Peyer's patch (tissue), 4 donors: Measurements from ENCODE around the gene INTS6. TPM values are rescaled to one million over a fixed set of nuclear protein-coding genes. Genes with fewer than 3 reads are reported as not detected.

ENCODE experiments used
- DNase-seq, 3 donors: peaks; one replicate each; pipeline ENCODE4 v3.0.0-alpha.2; 2017 to 2019
- H3K27ac ChIP-seq, 4 donors: fragments of 200-600 bp; sonication (generic); one replicate each; pipeline ENCODE4 v1.5.1; 2016 to 2019
- H3K27me3 ChIP-seq, 2 donors: fragments of 200-600 bp; sonication (generic); one replicate each; pipeline ENCODE4 v1.5.1; 2019
- H3K36me3 ChIP-seq, 3 donors: fragments of 200-600 bp; sonication (generic); one replicate each; pipeline ENCODE4 v1.5.1; 2016 to 2019
- H3K4me1 ChIP-seq, 4 donors: fragments of 200-600 bp; sonication (generic); one replicate each; pipeline ENCODE4 v1.5.1; 2016 to 2019
- H3K4me3 ChIP-seq, 4 donors: fragments of 200-600 bp; sonication (generic); 1 replicate in 3 of 4; 2 replicates in 1 of 4; pipeline ENCODE4 v1.5.1; 2016 to 2019; ENCODE audit warnings: mild to moderate bottlenecking in 1 of 4
- H3K9me3 ChIP-seq, 4 donors: fragments of 200-600 bp; sonication (generic); one replicate each; pipeline ENCODE4 v1.5.1; 2016 to 2019; ENCODE audit warnings: mild to moderate bottlenecking in 1 of 4
- POLR2A ChIP-seq, 2 donors: fragments of 450-650 bp; IDR thresholded peaks; one replicate each; pipeline ENCODE4 v1.5.1; 2017; ENCODE audit warnings: antibody characterized with exemption in 2 of 2, mild to moderate bottlenecking in 2 of 2, moderate library complexity in 2 of 2
- total RNA-seq, 4 donors: library from RNA; depleted of rRNA; stranded (reverse); fragments of >200 nt; gene quantifications; one replicate each; pipeline ENCODE4 v1.1.0, GENCODE V29; 2016
- TF ChIP-seq, protein P1 (sequence below), 6 experiments: fragments of 450-650 bp in 4 of 6; fragments of 200-600 bp in 2 of 6; sonication (generic) in 1 of 6; IDR thresholded peaks; one replicate each; pipeline ENCODE4 v1.5.1; 2017 to 2019; ENCODE audit warnings: antibody characterized with exemption in 6 of 6, mild to moderate bottlenecking in 3 of 6, moderate library complexity in 1 of 6

Gene INTS6
- total RNA-seq, 4 donors from 2014 or later, result 28.9 to 46.4 (median 33.5) TPM

DNA sequence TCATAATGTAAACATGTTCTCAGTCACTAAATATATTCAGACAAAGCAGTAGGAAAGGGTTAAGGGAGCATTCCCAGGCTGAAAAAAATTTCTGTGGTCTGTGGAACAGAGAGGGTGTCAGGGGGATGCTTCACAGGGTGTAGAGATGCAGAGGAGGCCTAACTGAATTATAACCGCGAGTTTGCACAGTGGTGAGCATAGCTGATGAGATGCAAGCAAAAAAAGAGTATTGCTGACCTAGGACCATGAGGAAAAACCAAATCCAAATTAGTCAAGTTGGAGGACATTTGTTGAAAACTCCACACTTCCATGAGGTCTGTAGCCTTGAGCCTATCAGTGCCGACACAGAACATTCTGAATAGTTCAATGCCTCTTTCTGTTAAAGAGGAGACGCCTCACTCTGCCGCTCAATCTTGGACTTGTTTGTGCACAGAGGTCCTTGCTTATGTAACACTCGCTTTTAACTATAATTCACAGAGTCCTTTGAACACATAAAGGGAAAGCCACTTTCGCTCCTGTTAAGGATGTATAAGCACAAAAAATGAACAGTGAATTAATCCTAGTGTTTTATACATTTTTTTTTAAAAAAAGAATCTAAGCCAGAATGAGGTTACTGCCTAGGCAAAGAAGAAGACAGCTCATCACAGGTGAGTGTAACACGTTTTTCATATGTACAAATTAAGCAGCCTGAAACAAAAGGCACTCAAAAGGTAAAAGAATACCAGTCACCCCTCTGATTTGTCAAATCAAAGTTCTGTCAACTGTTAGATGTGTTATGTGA is 25.8 kb upstream of the INTS6 start:
- TF ChIP-seq POLR2A (IDR thresholded peaks at IDR 0.05), result no peak
- TF ChIP-seq, protein P1, sequence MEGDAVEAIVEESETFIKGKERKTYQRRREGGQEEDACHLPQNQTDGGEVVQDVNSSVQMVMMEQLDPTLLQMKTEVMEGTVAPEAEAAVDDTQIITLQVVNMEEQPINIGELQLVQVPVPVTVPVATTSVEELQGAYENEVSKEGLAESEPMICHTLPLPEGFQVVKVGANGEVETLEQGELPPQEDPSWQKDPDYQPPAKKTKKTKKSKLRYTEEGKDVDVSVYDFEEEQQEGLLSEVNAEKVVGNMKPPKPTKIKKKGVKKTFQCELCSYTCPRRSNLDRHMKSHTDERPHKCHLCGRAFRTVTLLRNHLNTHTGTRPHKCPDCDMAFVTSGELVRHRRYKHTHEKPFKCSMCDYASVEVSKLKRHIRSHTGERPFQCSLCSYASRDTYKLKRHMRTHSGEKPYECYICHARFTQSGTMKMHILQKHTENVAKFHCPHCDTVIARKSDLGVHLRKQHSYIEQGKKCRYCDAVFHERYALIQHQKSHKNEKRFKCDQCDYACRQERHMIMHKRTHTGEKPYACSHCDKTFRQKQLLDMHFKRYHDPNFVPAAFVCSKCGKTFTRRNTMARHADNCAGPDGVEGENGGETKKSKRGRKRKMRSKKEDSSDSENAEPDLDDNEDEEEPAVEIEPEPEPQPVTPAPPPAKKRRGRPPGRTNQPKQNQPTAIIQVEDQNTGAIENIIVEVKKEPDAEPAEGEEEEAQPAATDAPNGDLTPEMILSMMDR (IDR thresholded peaks at IDR 0.05), result no peak
- Histone ChIP-seq H3K4me1 (no peaks in the 10 kb centered on the region), H3K4me3 (no peak overlapping the region), H3K27ac (no peak overlapping the region), H3K36me3 (no peaks in the 10 kb centered on the region), H3K9me3 (no peaks in the 10 kb centered on the region), H3K27me3 (no peaks in the 10 kb centered on the region)
- DNase-seq, result no peak

DNA sequence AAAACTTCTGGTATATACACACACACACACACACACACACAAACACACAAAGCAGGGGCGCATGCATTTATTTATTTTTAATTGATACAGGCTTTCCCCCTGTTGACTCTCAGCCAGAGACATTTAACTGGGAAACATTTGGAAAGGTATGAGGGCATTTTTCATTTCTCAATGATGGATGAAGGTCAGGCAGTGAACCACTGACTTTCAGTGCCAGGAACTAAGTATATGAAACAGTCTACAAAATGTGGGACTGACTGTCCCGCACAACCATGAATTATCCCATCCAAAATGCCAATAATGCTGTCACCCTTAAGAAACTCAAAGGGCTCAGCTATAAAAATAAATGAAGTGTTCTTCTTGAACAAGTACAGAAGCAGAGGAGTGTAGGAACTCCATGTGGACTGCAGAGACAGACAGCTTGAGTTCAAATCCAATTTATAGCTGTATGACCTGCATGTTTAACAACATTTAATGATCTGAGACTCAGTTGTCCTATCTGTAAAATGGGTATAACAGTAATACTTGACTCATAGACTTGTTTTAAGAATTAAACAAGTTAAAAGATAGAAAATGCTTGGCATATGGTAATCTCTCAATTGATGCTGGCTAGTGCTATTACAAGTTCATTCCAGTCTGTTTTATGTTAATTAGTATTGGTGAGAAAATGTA is 25.0 kb upstream of the INTS6 start:
- Histone ChIP-seq H3K27ac (no peak overlapping the region), H3K4me3 (no peak overlapping the region), H3K4me1 (no peaks in the 10 kb centered on the region), H3K9me3 (no peaks in the 10 kb centered on the region), H3K27me3 (no peaks in the 10 kb centered on the region), H3K36me3 (no peaks in the 10 kb centered on the region)
- no peak for DNase-seq
- TF ChIP-seq POLR2A (IDR thresholded peaks at IDR 0.05), result no peak
- TF ChIP-seq, protein P1 (IDR thresholded peaks at IDR 0.05), result no peak

DNA sequence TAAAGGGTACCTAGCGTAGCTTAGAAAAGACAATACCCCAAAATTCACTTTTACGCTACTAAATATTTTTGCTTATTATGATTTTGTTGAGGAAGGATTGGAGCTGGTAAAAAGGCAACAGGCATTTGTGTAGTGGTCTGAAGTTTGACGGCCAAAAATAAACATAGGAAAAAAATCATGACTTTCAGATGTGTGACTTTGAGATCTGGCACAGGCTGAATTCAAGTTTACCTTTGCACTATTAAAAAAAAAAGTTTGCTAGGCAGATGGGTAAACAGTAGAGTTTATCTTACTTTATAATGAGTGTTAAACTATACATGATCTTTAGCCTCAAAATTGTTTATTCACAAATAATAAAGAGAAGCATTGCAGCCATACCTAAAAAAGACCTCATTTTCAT is 24.3 kb upstream of the INTS6 start:
- H3K36me3 ChIP-seq, result no peaks in the 10 kb centered on the region
- DNase-seq, result no peak
- no peaks in the 10 kb centered on the region for H3K4me1 ChIP-seq
- H3K9me3 ChIP-seq, result no peaks in the 10 kb centered on the region
- no peak overlapping the region for H3K27ac ChIP-seq
- H3K27me3 ChIP-seq, result no peaks in the 10 kb centered on the region
- H3K4me3 ChIP-seq, result no peak overlapping the region
- TF ChIP-seq POLR2A (IDR thresholded peaks at IDR 0.05), result no peak
- TF ChIP-seq, protein P1 (IDR thresholded peaks at IDR 0.05), result no peak

DNA sequence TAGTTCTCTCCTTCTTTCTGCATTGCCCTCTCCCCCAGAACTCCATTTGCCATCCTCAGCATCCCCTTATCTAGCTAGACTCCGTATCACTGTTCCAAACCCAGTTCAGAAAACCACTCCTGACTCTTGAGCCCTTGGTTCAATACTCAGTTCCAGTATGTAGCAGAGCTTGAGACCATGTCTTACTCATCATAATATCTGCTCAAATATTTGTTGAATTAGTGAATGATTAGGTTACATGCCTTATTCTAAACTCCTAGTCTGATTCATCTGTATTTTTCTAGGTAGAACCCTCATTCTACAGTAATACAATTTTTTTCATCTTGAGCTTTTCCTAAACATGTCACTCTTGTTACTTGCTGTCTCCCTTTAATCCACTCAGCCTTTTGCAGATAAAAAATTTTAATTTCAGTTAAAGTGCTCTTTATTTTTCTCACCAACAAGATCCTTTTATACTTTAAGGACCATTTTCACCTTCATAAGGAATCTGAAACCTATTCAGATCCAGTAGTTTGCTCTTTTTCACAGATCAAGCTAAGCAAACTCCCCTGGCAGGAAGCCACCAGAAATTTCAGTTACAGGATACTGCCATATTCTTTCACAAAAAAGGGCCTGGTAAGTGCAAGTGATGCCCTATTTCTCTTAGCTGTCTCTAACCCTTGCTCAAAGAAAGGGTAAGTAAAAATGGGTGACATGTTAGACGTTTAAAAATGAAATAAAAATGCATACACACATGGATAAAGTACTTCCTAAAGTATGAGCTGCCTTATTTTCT is 23.1 kb upstream of the INTS6 start:
- Histone ChIP-seq H3K4me1 (no peaks in the 10 kb centered on the region), H3K4me3 (no peak overlapping the region), H3K36me3 (no peaks in the 10 kb centered on the region), H3K27me3 (no peaks in the 10 kb centered on the region), H3K27ac (no peak overlapping the region), H3K9me3 (no peaks in the 10 kb centered on the region)
- DNase-seq, result no peak
- no peak for TF ChIP-seq POLR2A (IDR thresholded peaks at IDR 0.05)
- TF ChIP-seq, protein P1 (IDR thresholded peaks at IDR 0.05), result no peak

DNA sequence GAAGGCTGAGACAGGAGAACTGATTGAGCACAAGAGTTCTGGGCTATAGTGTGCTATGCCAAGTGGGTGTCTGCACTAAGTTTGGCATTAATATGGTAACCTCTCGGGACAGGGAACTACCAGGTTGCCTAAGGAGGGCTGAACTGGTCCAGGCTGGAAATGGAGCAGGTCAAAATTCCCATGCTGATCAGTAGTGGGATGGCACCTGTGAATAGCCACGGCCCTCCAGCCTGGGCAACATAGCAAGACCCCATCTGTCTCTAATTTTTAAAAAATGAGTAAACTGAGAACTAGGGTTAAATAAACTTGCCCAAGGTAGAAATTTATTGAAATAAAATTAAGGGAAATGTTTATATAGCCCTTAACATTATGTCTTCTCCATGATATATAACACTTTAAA is 17.0 kb upstream of the INTS6 start:
- Histone ChIP-seq H3K4me1 (no peaks in the 10 kb centered on the region), H3K4me3 (no peak overlapping the region), H3K27ac (no peak overlapping the region), H3K36me3 (no peaks in the 10 kb centered on the region), H3K27me3 (no peaks in the 10 kb centered on the region), H3K9me3 (no peaks in the 10 kb centered on the region)
- TF ChIP-seq, protein P1 (IDR thresholded peaks at IDR 0.05), result no peak
- no peak for TF ChIP-seq POLR2A (IDR thresholded peaks at IDR 0.05)
- DNase-seq, result no peak
